Measurements from ENCODE around the gene MAN2A1. TPM values are rescaled to one million over a fixed set of nuclear protein-coding genes. Genes with fewer than 3 reads are reported as not detected.

The MAN2A1 gene
- total and polyA plus RNA-seq, 2 experiments from 2014 or later: 32.5 to 129 TPM

DNA sequence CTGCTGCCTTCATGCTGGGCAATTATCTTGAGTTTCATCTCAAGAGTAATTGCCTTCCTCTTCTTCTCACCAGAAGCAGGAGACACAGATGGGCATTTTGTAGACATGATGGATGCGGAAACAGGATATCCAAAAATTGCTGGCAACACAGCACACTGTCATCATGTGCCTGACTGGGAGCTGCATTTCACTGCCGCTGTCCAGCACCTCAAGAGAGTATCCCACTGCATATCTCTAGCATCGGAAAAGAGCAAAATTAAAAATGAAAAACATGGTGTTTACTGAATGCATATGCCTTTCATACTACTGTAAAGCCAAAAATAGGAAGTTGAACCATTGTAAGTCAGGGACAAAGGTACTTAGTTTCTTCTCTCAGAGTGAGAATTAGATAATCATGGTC lies 210.7 kb downstream of the MAN2A1 start (continued):
- peak; percentile 65 for TF ChIP-seq REST (IDR thresholded peaks at IDR 0.05; ENCODE audit: unreplicated experiment)
- TF ChIP-seq, protein P1, sequence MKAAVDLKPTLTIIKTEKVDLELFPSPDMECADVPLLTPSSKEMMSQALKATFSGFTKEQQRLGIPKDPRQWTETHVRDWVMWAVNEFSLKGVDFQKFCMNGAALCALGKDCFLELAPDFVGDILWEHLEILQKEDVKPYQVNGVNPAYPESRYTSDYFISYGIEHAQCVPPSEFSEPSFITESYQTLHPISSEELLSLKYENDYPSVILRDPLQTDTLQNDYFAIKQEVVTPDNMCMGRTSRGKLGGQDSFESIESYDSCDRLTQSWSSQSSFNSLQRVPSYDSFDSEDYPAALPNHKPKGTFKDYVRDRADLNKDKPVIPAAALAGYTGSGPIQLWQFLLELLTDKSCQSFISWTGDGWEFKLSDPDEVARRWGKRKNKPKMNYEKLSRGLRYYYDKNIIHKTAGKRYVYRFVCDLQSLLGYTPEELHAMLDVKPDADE (IDR thresholded peaks at IDR 0.05): no peak

DNA sequence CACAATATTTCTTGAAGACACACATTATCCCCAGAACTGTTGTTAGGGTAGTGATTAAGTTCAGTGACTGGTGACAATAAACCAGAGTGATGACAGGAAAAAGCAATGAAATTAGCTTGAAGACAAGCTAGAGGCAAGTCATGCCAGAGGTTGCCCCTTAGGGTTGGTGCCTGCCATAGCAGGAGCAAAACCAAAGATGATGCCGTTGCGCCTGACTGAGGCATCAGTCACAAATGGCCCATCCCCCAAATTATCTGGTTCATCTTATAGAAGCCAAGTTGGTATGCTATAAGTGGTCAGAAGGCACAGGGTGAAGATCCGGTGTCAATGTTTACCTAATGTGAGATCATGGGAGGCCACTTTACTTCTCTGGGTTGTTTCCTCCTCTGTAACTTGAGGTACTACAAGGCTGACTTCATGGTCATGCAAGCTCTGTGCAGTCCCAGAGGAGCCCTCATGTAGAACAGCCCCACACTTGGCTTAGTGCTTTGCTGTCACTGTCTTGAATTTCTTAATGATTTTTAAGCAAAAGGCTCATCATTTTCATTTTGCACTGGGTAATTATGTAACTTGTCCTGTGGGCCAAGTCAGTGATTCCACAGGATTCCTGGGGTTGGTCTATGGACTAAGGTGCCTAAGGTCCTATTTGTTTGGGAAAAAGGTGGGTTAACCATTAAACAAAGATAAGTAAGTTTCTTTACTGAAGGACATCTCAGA lies 211.3 kb downstream of the MAN2A1 start:
- DNase-seq (ENCODE audit: low spot score): no peak
- no peaks in the 10 kb centered on the region for H3K27me3 Mint-ChIP-seq (ENCODE audit: insufficient read depth, low read depth, poor library complexity)
- peaks cover 8% of the 10 kb centered on the region; the same call in 2 of the 3 replicates for H3K4me1 Mint-ChIP-seq
- H3K9me3 Mint-ChIP-seq: no peaks in the 10 kb centered on the region
- no peaks in the 10 kb centered on the region for H4K20me1 ChIP-seq (replicated peaks; ENCODE audit: insufficient read depth)
- no peak overlapping the region for H3K4me3 Mint-ChIP-seq
- H3K4me3 ChIP-seq: no peak overlapping the region
- no peaks in the 10 kb centered on the region for H3K36me3 Mint-ChIP-seq (ENCODE audit: low read depth)
- H2AFZ ChIP-seq: no peak overlapping the region
- no peaks in the 10 kb centered on the region for H3F3A ChIP-seq (replicated peaks; ENCODE audit: low read depth)
- H3K27ac ChIP-seq (ENCODE audit: low read depth): no peak overlapping the region
- no peaks in the 10 kb centered on the region for H3K79me2 ChIP-seq (replicated peaks; ENCODE audit: insufficient read depth)
- H3K9me2 ChIP-seq (ENCODE audit: insufficient read depth): no peaks in the 10 kb centered on the region
- H3K4me2 ChIP-seq: no peak overlapping the region
- no peak overlapping the region for H3K27ac Mint-ChIP-seq
- ATAC-seq: no peak
- no peaks in the 10 kb centered on the region for H3K4me1 ChIP-seq (ENCODE audit: insufficient read depth)
- no peaks in the 10 kb centered on the region for H3K27me3 ChIP-seq (ENCODE audit: insufficient read depth)
- H3K36me3 ChIP-seq (ENCODE audit: insufficient read depth): no peaks in the 10 kb centered on the region
- no peak for TF ChIP-seq REST (IDR thresholded peaks at IDR 0.05; ENCODE audit: unreplicated experiment)
- no peak for TF ChIP-seq ZNF331 (CRISPR knock-in tag; IDR thresholded peaks at IDR 0.05; ENCODE audit: low read depth)
- TF ChIP-seq, protein P1 (IDR thresholded peaks at IDR 0.05): no peak
- no peak for TF ChIP-seq NANOG (IDR thresholded peaks at IDR 0.05; ENCODE audit: borderline replicate concordance)
- no peak for TF ChIP-seq ZNF114 (CRISPR knock-in tag; IDR thresholded peaks at IDR 0.05)
- TF ChIP-seq EZH2 (IDR thresholded peaks at IDR 0.05; ENCODE audit: low read depth, unreplicated experiment): no peak
- TF ChIP-seq POLR2AphosphoS5 (IDR thresholded peaks at IDR 0.05; ENCODE audit: low read depth): no peak
- no peak for TF ChIP-seq EZH2phosphoT487 (IDR thresholded peaks at IDR 0.05; ENCODE audit: unreplicated experiment)
